K562 (cell line): ENCODE data around the gene DTNBP1. TPM values are rescaled to one million over a fixed set of nuclear protein-coding genes. Genes with fewer than 3 reads are reported as not detected.

Experiments used
- CTCF ChIP-seq, 3 experiments: IDR thresholded peaks in 2 of 3; conservative IDR thresholded peaks in 1 of 3; 2 replicates each; pipeline ENCODE4 v1.5.1; 2011 to 2012; ENCODE audit warnings: low read length in 3 of 3, mild to moderate bottlenecking in 3 of 3, control low read depth in 2 of 3, improper control_type of control experiment in 1 of 3, inconsistent platforms in 1 of 3, low read depth in 1 of 3, mixed read lengths in 1 of 3, moderate library complexity in 1 of 3; ENCODE audit not compliant: insufficient read depth in 2 of 3
- EP300 ChIP-seq: IDR thresholded peaks from 2 replicates; pipeline ENCODE4 v1.6.1; 2012; ENCODE audit warnings: low read length, improper control_type of control experiment
- FOXK1 ChIP-seq: sonication (generic); formaldehyde crosslinking; IDR thresholded peaks from 2 replicates; pipeline ENCODE4 v1.8.0; 2022; ENCODE audit warnings: missing genetic modification reagents, mild to moderate bottlenecking, borderline replicate concordance
- GTF2A2 ChIP-seq: IDR thresholded peaks from 2 replicates; pipeline ENCODE4 v1.6.1; 2016; ENCODE audit warnings: mild to moderate bottlenecking, missing genetic modification characterization, missing compliant biosample characterization
- HSF4 ChIP-seq: fragments of 250-450 bp; sonication (Bioruptor Pico); IDR thresholded peaks from 2 replicates; pipeline ENCODE4 v2.1.2; 2022; ENCODE audit warnings: mild to moderate bottlenecking, moderate library complexity, borderline replicate concordance
- L3MBTL2 ChIP-seq: fragments of 450-650 bp; IDR thresholded peaks from 2 replicates; pipeline ENCODE4 v1.6.1; 2016; ENCODE audit warnings: mild to moderate bottlenecking, moderate library complexity
- MYC ChIP-seq, 2 experiments: fragments of 250-450 bp in 1 of 2; sonication (Bioruptor Pico) in 1 of 2; IDR thresholded peaks; 2 replicates each; pipeline versions ENCODE4 v1.5.1 to v1.6.1; 2012 to 2021; ENCODE audit warnings: low read depth in 2 of 2, borderline replicate concordance in 1 of 2, improper control_type of control experiment in 1 of 2, low read length in 1 of 2, mild to moderate bottlenecking in 1 of 2, moderate library complexity in 1 of 2
- RBM15 ChIP-seq: fragments of 200-400 bp; formaldehyde crosslinking; IDR thresholded peaks from 2 replicates; pipeline ENCODE4 v1.6.1; 2018; ENCODE audit warnings: mild to moderate bottlenecking, low read length, moderate library complexity; ENCODE audit not compliant: insufficient read depth
- RBM25 ChIP-seq: fragments of 200-400 bp; formaldehyde crosslinking; IDR thresholded peaks from 2 replicates; pipeline ENCODE4 v1.6.1; 2018; ENCODE audit warnings: low read length, low read depth, moderate library complexity; ENCODE audit not compliant: severe bottlenecking
- SETDB1 ChIP-seq: IDR thresholded peaks from one replicate; pipeline ENCODE4 v1.6.1; 2012; ENCODE audit warnings: low read length, control low read depth, inconsistent platforms
- SIN3B ChIP-seq: fragments of 450-650 bp; IDR thresholded peaks from 2 replicates; pipeline ENCODE4 v1.6.1; 2017; ENCODE audit warnings: low read depth, mild to moderate bottlenecking, moderate library complexity
- SMARCA5 ChIP-seq: fragments of 450-650 bp; IDR thresholded peaks from 2 replicates; pipeline ENCODE4 v1.6.1; 2016
- TBL1XR1 ChIP-seq, 2 experiments: IDR thresholded peaks; 2 replicates each; pipeline ENCODE4 v1.6.1; 2012; ENCODE audit warnings: improper control_type of control experiment in 2 of 2, low read length in 2 of 2, mild to moderate bottlenecking in 1 of 2
- TEAD4 ChIP-seq, 2 experiments: sonication (generic) in 1 of 2; formaldehyde crosslinking in 1 of 2; IDR thresholded peaks; 2 replicates each; pipeline versions ENCODE4 v1.6.1 to v1.8.0; 2012 to 2022; ENCODE audit warnings: borderline replicate concordance in 1 of 2, inconsistent platforms in 1 of 2, low read length in 1 of 2, mild to moderate bottlenecking in 1 of 2, missing genetic modification reagents in 1 of 2
- YBX1 ChIP-seq: fragments of 450-650 bp; IDR thresholded peaks from 2 replicates; pipeline ENCODE4 v1.7.1; 2016; ENCODE audit warnings: mild to moderate bottlenecking
- ZBTB33 ChIP-seq: sonication (generic); formaldehyde crosslinking; IDR thresholded peaks from 2 replicates; pipeline ENCODE4 v1.8.1; 2023; ENCODE audit warnings: mild to moderate bottlenecking, missing genetic modification reagents
- ZNF175 ChIP-seq: fragments of 200-800 bp; sonication (Bioruptor generic); IDR thresholded peaks from 2 replicates; pipeline ENCODE4 v1.6.1; 2016; ENCODE audit warnings: low read depth, mild to moderate bottlenecking, missing genetic modification characterization, missing compliant biosample characterization
- ZNF347 ChIP-seq: fragments of 450-650 bp; formaldehyde crosslinking; IDR thresholded peaks from 2 replicates; pipeline ENCODE4 v1.4.0; 2020; ENCODE audit warnings: low read depth, mild to moderate bottlenecking, moderate library complexity
- ZNF561 ChIP-seq: fragments of 450-650 bp; formaldehyde crosslinking; conservative IDR thresholded peaks from 2 replicates; pipeline ENCODE4 v1.4.0; 2020; ENCODE audit warnings: mild to moderate bottlenecking, moderate library complexity
- ZNF778 ChIP-seq: fragments of 450-650 bp; formaldehyde crosslinking; IDR thresholded peaks from 2 replicates; pipeline ENCODE4 v1.4.0; 2020; ENCODE audit warnings: mild to moderate bottlenecking, moderate library complexity
- ZNF785 ChIP-seq: fragments of 250-450 bp; sonication (Bioruptor Pico); IDR thresholded peaks from 2 replicates; pipeline ENCODE4 v1.4.0; 2020; ENCODE audit warnings: mild to moderate bottlenecking
- polyA plus RNA-seq, 8 experiments: library from polyadenylated mRNA; depleted of rRNA in 4 of 8; stranded (reverse) in 5 of 8; unstranded in 3 of 8; fragments of >200 nt; fragmentation: Nextera tagmentation in 2 of 8; fragmentation: Illumina TruSeq in 1 of 8; extraction: Ambion mirVana in 2 of 8; extraction: Trizol in 1 of 8; gene quantifications; 2 replicates each; pipeline versions ENCODE4 v1.2.1 to v1.2.3, GENCODE V29; 2011 to 2014; ENCODE audit warnings: inconsistent platforms in 1 of 8, missing spikeins in 1 of 8
- total RNA-seq, 7 experiments: library from RNA; depleted of rRNA in 6 of 7; stranded (reverse); fragments of >200 nt in 6 of 7; fragmentation: Illumina TruSeq in 2 of 7; extraction: Trizol in 2 of 7; gene quantifications; 2 replicates each; pipeline versions ENCODE4 v1.2.1 to v1.2.3, GENCODE V29; 2011 to 2021; ENCODE audit warnings: low replicate concordance in 1 of 7
- TF ChIP-seq, protein P1 (sequence below), 2 experiments: fragments of 200-800 bp in 1 of 2; sonication (Bioruptor generic) in 1 of 2; sonication (generic) in 1 of 2; formaldehyde crosslinking in 1 of 2; IDR thresholded peaks in 1 of 2; conservative IDR thresholded peaks in 1 of 2; 2 replicates each; pipeline versions ENCODE4 v1.5.0 to v1.6.1; 2016 to 2020; ENCODE audit warnings: missing compliant biosample characterization in 1 of 2, missing genetic modification characterization in 1 of 2, missing genetic modification reagents in 1 of 2

The DTNBP1 gene
- total and polyA plus RNA-seq, 9 of the 15 experiments (the other 6 are each of a cell fraction or from before 2014, with no cell fraction given), result 16.7 to 54.5 (median 21.4) TPM

GRCh38 chr6:15491255-15491985, 171.4 kb downstream of the DTNBP1 start (continued):
- TF ChIP-seq RBM15 (no peak), ZNF175 (CRISPR knock-in tag) (no peak), ZNF778 (no peak), CTCF (IDR thresholded peaks at IDR 0.05 in 2 of 3, conservative IDR thresholded peaks at IDR 0.05 in 1 of 3; ENCODE audit: insufficient read depth in 2 of 3, low read depth in 1 of 3, low read length in 3 of 3) (peak; percentile 85 to 91 (median 88)), YBX1 (no peak), ZBTB33 (CRISPR knock-in tag) (peak; percentile 40; the same call in 1 of the 2 replicates), EP300 (0 out of 2 replicates have a peak, but pooled peaks have one; percentile 11), RBM25 (no peak), SIN3B (no peak), SMARCA5 (no peak), ZNF347 (CRISPR knock-in tag) (no peak), TBL1XR1 (IDR thresholded peaks at IDR 0.05; ENCODE audit: low read length in 2 of 2) (peak; percentile 43 to 47; a peak in 1 of 4 replicates), MYC (IDR thresholded peaks at IDR 0.05; ENCODE audit: low read depth, low read length) (no peak), MYC (CRISPR knock-in tag; IDR thresholded peaks at IDR 0.05; ENCODE audit: borderline replicate concordance, low read depth) (no peak), FOXK1 (CRISPR knock-in tag) (no peak), TEAD4 (IDR thresholded peaks at IDR 0.05; ENCODE audit: low read length) (no peak), TEAD4 (CRISPR knock-in tag; IDR thresholded peaks at IDR 0.05; ENCODE audit: borderline replicate concordance) (no peak), HSF4 (CRISPR knock-in tag) (no peak), ZNF561 (CRISPR knock-in tag) (no peak), L3MBTL2 (no peak), ZNF785 (CRISPR knock-in tag) (no peak), SETDB1 (no peak), GTF2A2 (no peak)
- TF ChIP-seq, protein P1, sequence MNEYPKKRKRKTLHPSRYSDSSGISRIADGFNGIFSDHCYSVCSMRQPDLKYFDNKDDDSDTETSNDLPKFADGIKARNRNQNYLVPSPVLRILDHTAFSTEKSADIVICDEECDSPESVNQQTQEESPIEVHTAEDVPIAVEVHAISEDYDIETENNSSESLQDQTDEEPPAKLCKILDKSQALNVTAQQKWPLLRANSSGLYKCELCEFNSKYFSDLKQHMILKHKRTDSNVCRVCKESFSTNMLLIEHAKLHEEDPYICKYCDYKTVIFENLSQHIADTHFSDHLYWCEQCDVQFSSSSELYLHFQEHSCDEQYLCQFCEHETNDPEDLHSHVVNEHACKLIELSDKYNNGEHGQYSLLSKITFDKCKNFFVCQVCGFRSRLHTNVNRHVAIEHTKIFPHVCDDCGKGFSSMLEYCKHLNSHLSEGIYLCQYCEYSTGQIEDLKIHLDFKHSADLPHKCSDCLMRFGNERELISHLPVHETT (CRISPR knock-in tag; conservative IDR thresholded peaks at IDR 0.05 in 1 of 2, IDR thresholded peaks at IDR 0.05 in 1 of 2), result no peak
